Measurements from ENCODE around the gene NOTUM.

DNA sequence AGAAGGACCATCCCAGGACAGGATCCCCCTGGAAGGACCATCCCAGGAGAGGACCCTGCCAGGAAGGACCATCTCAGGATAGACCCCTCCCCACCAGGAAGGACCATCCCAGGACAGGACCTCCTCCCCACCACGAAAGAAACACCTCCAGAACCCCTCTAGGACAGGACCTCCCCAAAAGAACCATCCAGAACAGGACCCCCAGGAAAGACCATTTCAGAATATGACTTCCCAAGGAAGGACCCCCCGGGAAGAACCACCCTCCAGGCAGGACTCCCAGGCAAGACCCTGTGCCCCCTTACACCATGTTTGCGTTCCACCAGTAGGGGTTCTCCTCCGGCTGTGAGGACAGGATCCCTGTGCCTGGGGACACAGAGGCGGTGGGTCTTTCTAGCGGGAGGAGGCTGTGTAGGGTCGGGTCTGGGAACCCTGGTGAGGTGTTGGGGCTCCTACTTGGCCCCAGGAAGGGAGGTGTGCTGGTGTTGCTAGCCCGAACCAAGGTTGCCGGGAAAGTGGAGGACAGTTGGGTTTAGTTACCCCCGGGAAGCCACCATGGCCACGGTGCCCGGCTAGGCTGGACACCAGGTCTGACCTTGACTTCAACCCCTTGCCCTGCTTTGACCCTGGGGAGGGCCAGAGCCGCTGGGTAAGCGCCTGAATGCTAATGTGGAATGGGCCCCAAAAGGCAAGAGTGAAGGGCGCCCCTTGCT lies 2.2 kb downstream of the NOTUM start:
- TF ChIP-seq EZH2 (IDR thresholded peaks at IDR 0.05; ENCODE audit: borderline replicate concordance, low read depth, low read length, poor library complexity, severe bottlenecking): no peak
- TF ChIP-seq, protein P1, sequence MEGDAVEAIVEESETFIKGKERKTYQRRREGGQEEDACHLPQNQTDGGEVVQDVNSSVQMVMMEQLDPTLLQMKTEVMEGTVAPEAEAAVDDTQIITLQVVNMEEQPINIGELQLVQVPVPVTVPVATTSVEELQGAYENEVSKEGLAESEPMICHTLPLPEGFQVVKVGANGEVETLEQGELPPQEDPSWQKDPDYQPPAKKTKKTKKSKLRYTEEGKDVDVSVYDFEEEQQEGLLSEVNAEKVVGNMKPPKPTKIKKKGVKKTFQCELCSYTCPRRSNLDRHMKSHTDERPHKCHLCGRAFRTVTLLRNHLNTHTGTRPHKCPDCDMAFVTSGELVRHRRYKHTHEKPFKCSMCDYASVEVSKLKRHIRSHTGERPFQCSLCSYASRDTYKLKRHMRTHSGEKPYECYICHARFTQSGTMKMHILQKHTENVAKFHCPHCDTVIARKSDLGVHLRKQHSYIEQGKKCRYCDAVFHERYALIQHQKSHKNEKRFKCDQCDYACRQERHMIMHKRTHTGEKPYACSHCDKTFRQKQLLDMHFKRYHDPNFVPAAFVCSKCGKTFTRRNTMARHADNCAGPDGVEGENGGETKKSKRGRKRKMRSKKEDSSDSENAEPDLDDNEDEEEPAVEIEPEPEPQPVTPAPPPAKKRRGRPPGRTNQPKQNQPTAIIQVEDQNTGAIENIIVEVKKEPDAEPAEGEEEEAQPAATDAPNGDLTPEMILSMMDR (conservative IDR thresholded peaks at IDR 0.05; ENCODE audit: low read depth, low read length): 0 out of 2 replicates have a peak, but pooled peaks have one; percentile 14

Measured in A673 (cell line).